GM20000 (cell line): ENCODE data around the gene MTMR4.
"Not testable (repeated sequence)": the region's sequence is repeated elsewhere in the genome, so short reads cannot be mapped to it uniquely, and the experiment has no call there.

Experiments
- DNase-seq: peaks from one replicate; pipeline ENCODE4 v3.0.0; 2012; ENCODE audit warnings: low spot score
- CTCF ChIP-seq: IDR thresholded peaks from 2 replicates; pipeline ENCODE4 v1.5.1; 2012; ENCODE audit warnings: mild to moderate bottlenecking, control low read depth; ENCODE audit errors: extremely low read depth, missing control alignments

Gene MTMR4

GRCh38 chr17:58513965-58514769 lies at the start of gene MTMR4:
Gene MTMR4, minus strand, starts transcription at chr17:58514638. Its CDS starts 231 bp downstream, at chr17:58514407.
- peak; percentile 94 for DNase-seq
- no peak for TF ChIP-seq CTCF

GRCh38 chr17:58560511-58560910 lies 46.1 kb upstream of the MTMR4 start:
- DNase-seq = no peak
- no peak for TF ChIP-seq CTCF

GRCh38 chr17:58557981-58558380 lies 43.5 kb upstream of the MTMR4 start:
- DNase-seq = no peak
- TF ChIP-seq CTCF = no peak

GRCh38 chr17:58556833-58557250 lies 42.4 kb upstream of the MTMR4 start:
- no peak for TF ChIP-seq CTCF

GRCh38 chr17:58555109-58555508 lies 40.7 kb upstream of the MTMR4 start:
- not testable (repeated sequence) for DNase-seq

More at GRCh38 chr17:58556833-58557250, 42.4 kb upstream of the MTMR4 start:
- no peak for DNase-seq

GRCh38 chr17:58541249-58541648 lies 26.8 kb upstream of the MTMR4 start:
- peak; percentile 52 for DNase-seq
- peak; percentile 12 for TF ChIP-seq CTCF

- DNase-seq = no peak
- no peak for TF ChIP-seq CTCF
Measured at GRCh38 chr17:58539698-58540097, 25.3 kb upstream of the MTMR4 start.

- no peak for DNase-seq
- TF ChIP-seq CTCF = no peak
Measured at GRCh38 chr17:58538811-58539409, 24.5 kb upstream of the MTMR4 start.
